ENCODE results near the gene TTC7B. TPM values are rescaled to one million over a fixed set of nuclear protein-coding genes. Genes with fewer than 3 reads are reported as not detected.

TTC7B gene
- total RNA-seq, 1 donor from 2014 or later: 6.1 TPM

DNA sequence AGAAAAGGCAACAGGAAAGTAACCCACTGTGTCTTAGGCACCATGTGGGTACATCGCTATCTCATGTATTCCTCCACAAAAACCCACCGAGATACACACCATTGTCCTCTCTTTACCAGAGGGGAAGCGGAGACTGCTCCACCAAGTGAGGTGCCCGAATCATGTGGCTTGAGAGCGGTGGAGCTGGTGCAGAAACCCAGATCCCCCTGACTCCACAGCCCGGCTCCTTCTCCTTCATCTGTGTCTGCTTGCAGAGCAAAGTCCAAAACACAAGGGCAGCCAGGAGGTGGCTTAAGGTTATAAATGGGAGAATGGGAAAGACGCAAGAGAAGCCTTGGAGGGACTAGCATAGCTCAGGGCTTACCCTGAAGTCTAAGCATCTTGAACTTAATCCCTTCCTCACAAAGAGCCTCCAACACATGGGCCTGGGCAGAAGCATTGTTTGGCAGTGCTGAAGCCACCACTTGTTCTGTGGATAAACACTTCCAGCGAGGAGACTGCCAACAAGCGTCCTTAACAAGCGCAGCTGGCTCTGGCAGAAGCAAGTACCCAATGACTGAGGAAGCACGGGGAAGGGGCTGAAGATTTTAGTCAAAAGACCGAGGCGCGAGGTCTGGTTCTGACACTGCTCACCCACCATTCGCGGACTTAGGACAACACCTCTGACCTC lies 83.0 kb downstream of the TTC7B start:
- H3K36me3 Mint-ChIP-seq (ENCODE audit: low read depth): no peaks in the 10 kb centered on the region
- H3K4me1 Mint-ChIP-seq (ENCODE audit: low read depth): no peaks in the 10 kb centered on the region
- H3K27me3 Mint-ChIP-seq (ENCODE audit: low read depth): peaks cover 2% of the 10 kb centered on the region
- no peak overlapping the region for H3K4me3 Mint-ChIP-seq (ENCODE audit: low read depth)
- H3K27ac Mint-ChIP-seq: no peak overlapping the region
- no peak for DNase-seq (ENCODE audit: low spot score)
- H3K9me3 Mint-ChIP-seq: no peaks in the 10 kb centered on the region
- intact Hi-C loops (cut with micrococcal nuclease): no loop called here

DNA sequence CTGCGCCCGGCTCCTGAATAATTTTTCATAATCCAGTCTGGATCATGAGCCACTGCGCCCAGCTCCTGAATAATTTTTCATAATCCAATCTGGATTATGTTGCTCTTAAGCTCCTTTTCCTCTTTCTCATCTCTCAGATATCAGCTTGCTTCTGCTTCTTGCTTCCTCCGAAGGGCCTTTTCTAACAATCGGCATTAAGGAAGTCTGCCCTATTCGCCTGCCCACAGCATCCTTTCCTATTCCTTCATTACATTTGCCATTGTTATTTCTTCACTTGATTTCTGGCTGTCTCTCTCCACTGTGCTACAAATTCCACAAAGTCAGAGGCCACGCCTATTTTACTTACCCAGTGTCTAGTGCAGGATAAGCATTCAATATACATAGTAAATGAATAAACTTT lies 83.5 kb downstream of the TTC7B start:
- no peaks in the 10 kb centered on the region for H3K36me3 Mint-ChIP-seq (ENCODE audit: low read depth)

DNA sequence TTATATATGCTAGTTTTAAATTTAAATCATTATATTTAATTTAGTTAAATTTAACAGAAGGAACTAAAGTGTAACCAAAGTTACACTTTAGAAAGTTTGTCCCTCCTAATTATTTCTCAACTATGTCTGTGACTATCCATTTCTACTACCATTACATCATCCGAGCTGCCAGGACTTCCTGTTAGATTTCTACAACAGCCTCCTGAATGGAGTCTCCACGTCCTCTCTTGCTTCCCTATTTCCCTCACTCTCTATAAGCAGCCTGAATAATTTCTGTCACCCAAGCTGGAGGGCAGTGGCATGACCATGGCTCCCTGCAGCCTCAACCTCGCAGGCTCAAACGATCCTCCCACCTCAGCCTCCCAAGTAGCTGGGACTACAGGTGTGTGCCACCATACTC lies 84.1 kb downstream of the TTC7B start:
- Mint-ChIP-seq H3K4me3 (ENCODE audit: low read depth) (no peak overlapping the region), H3K27ac (no peak overlapping the region), H3K36me3 (ENCODE audit: low read depth) (no peaks in the 10 kb centered on the region), H3K27me3 (ENCODE audit: low read depth) (peaks cover 2% of the 10 kb centered on the region), H3K9me3 (no peaks in the 10 kb centered on the region), H3K4me1 (ENCODE audit: low read depth) (no peaks in the 10 kb centered on the region)
- intact Hi-C loops (cut with micrococcal nuclease): no loop called here
- DNase-seq (ENCODE audit: low spot score): no peak

More for the DNA sequence above, 83.5 kb downstream of the TTC7B start:
- no peak overlapping the region for H3K4me3 Mint-ChIP-seq (ENCODE audit: low read depth)
- no peaks in the 10 kb centered on the region for H3K4me1 Mint-ChIP-seq (ENCODE audit: low read depth)
- H3K9me3 Mint-ChIP-seq: no peaks in the 10 kb centered on the region
- no peak overlapping the region for H3K27ac Mint-ChIP-seq
- no peak for DNase-seq (ENCODE audit: low spot score)
- intact Hi-C loops (cut with micrococcal nuclease): no loop called here
- H3K27me3 Mint-ChIP-seq (ENCODE audit: low read depth): peaks cover 2% of the 10 kb centered on the region

DNA sequence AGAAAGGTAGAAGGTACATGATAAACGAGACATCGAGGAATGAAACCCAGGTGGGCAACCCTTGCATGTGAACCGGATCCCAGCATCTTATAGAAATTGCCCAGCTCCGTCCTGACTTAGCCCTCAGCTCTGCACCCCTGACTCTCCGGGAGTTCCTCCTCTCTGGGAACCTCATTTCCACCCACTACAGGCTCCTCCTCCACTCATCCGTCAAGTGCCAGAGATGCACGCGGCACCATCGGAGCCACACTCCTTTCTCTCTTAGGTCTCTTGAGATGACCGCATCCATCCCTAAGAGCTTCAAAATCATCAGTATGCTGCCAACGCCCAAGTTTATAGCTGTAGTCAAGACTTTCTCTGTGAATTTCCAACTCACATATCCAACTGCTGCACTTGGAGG lies 84.7 kb downstream of the TTC7B start:
- Mint-ChIP-seq H3K27me3 (ENCODE audit: low read depth) (peaks cover 4% of the 10 kb centered on the region), H3K9me3 (no peaks in the 10 kb centered on the region), H3K27ac (no peak overlapping the region), H3K4me3 (ENCODE audit: low read depth) (no peak overlapping the region), H3K36me3 (ENCODE audit: low read depth) (no peaks in the 10 kb centered on the region), H3K4me1 (ENCODE audit: low read depth) (no peaks in the 10 kb centered on the region)
- DNase-seq (ENCODE audit: low spot score): no peak
- intact Hi-C loops (cut with micrococcal nuclease): no loop called here

DNA sequence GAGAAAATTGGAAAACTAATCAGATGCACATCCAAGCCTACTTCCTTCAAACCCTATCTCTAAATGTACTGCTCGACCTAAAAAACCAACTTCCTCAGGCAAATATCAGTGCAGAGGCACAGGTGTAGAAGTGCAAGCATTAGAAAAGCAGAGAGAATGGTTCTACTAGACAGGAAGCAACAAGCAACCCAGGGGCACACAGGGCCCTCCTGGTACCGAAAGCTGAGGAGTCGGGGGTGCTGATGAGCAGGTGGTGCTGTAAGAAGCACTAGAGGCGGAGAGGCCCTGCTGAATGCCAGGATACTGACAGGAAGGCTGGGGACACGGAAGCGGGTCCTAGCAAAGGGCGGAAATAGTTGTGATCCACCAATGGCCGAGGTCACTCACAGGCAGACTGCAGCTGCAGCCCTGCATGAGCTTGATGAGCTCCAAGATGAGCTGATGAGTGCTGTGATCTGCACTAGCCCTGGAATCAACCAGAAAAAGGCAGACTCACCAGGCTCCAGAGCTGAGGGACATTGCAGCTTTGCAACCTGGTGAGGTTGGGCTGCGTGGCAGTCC lies 85.9 kb downstream of the TTC7B start:
- H3K9me3 Mint-ChIP-seq: no peaks in the 10 kb centered on the region
- no peaks in the 10 kb centered on the region for H3K36me3 Mint-ChIP-seq (ENCODE audit: low read depth)
- no peak overlapping the region for H3K4me3 Mint-ChIP-seq (ENCODE audit: low read depth)
- H3K4me1 Mint-ChIP-seq (ENCODE audit: low read depth): no peaks in the 10 kb centered on the region
- intact Hi-C loops (cut with micrococcal nuclease): no loop called here
- no peak overlapping the region for H3K27ac Mint-ChIP-seq
- DNase-seq (ENCODE audit: low spot score): no peak
- peaks cover 4% of the 10 kb centered on the region for H3K27me3 Mint-ChIP-seq (ENCODE audit: low read depth)

DNA sequence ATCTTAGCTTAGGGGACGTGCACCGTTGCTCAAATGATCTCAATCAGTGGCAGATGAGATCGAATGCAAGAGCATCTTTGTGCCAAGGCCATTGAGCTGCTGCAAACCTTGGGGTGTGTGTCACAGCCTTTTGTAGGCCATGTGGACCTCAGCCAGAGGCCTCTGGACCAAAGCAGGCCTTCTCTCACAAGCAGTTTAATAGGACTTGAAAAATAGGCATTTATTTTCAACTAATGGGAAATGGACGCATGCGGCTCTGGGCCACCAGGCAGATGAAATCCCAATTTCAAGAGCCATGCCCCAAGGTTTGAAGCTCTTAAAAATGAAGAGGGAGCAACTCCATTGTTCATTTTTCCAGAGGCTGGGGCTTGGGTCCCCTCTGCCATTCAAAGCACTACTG lies 87.3 kb downstream of the TTC7B start:
- H3K36me3 Mint-ChIP-seq (ENCODE audit: low read depth): no peaks in the 10 kb centered on the region
- H3K27ac Mint-ChIP-seq: no peak overlapping the region
- H3K9me3 Mint-ChIP-seq: no peaks in the 10 kb centered on the region
- peaks cover 4% of the 10 kb centered on the region for H3K27me3 Mint-ChIP-seq (ENCODE audit: low read depth)
- no peak for DNase-seq (ENCODE audit: low spot score)
- intact Hi-C loops (cut with micrococcal nuclease): no loop called here
- H3K4me3 Mint-ChIP-seq (ENCODE audit: low read depth): no peak overlapping the region
- H3K4me1 Mint-ChIP-seq (ENCODE audit: low read depth): no peaks in the 10 kb centered on the region

DNA sequence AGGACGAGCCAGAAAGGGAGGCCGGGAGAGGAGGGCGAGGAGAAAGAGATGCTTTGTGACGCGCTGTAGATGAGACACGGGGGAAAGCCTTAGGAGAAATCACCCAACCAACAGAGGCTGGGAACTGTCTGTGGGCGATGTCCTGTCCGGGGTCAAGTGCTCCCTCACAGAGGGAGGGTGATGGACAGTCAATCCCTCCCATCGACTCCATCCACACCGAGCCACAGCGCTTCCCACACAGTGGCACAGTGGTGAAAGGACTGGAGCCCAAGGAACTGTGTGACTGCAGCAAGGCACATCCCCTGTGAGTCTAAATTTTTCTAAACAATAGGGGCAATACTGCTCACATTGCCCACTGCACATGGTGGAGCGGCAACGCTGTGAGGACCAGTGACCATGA lies 89.1 kb downstream of the TTC7B start:
- H3K27ac Mint-ChIP-seq: no peak overlapping the region

DNA sequence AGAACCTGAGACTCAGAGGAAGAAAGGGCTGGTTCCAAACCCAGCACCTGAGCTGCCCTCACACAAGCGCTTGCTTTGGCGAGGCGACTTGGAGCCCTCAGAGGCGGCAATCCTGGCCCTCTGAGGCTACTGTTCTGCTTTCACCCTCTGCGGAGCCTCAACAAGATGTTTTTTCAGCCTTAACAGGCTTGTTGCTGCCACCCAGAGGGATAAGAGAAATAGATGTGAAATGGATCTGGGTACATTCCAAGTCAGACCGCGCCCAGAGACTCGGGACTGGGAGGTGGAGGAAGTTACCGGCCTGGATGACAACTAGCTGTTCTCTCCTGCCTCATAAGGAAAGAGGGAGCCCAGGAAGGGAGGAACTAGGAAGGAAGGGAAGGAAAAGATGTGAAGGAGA lies 89.6 kb downstream of the TTC7B start:
- H3K4me3 Mint-ChIP-seq (ENCODE audit: low read depth): no peak overlapping the region
- H3K36me3 Mint-ChIP-seq (ENCODE audit: low read depth): no peaks in the 10 kb centered on the region
- intact Hi-C loops (cut with micrococcal nuclease): no loop called here
- H3K27ac Mint-ChIP-seq: no peak overlapping the region
- H3K27me3 Mint-ChIP-seq (ENCODE audit: low read depth): peaks cover 4% of the 10 kb centered on the region
- no peaks in the 10 kb centered on the region for H3K9me3 Mint-ChIP-seq
- DNase-seq (ENCODE audit: low spot score): no peak
- no peaks in the 10 kb centered on the region for H3K4me1 Mint-ChIP-seq (ENCODE audit: low read depth)

More for the DNA sequence above, 89.1 kb downstream of the TTC7B start:
- no peaks in the 10 kb centered on the region for H3K4me1 Mint-ChIP-seq (ENCODE audit: low read depth)
- intact Hi-C loops (cut with micrococcal nuclease): no loop called here
- H3K36me3 Mint-ChIP-seq (ENCODE audit: low read depth): no peaks in the 10 kb centered on the region
- H3K9me3 Mint-ChIP-seq: no peaks in the 10 kb centered on the region
- H3K27me3 Mint-ChIP-seq (ENCODE audit: low read depth): peaks cover 4% of the 10 kb centered on the region
- no peak overlapping the region for H3K4me3 Mint-ChIP-seq (ENCODE audit: low read depth)
- DNase-seq (ENCODE audit: low spot score): no peak

DNA sequence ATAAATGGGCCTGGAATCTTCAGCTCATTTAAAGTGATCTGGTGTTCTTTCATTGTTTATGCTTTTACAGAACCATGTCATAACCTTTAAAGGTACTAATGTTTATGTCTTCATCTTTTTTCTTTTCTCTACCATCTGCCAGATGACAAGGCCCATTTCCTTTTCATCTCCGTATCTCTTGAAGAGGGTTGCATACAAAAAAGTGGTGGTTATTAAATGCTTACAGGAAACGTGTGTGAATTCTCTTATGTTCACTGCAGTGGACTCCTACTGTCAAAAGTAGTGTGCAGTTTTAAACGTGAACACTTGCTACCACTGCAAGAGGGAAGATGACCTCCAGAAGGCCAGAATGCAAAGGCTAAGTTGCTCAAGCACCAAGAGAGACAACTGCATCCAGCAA lies 91.4 kb downstream of the TTC7B start:
- no peak overlapping the region for H3K27ac Mint-ChIP-seq
- H3K9me3 Mint-ChIP-seq: no peaks in the 10 kb centered on the region
- intact Hi-C loops (cut with micrococcal nuclease): no loop called here
- no peaks in the 10 kb centered on the region for H3K4me1 Mint-ChIP-seq (ENCODE audit: low read depth)
- no peaks in the 10 kb centered on the region for H3K36me3 Mint-ChIP-seq (ENCODE audit: low read depth)
- H3K27me3 Mint-ChIP-seq (ENCODE audit: low read depth): peaks cover 2% of the 10 kb centered on the region
- no peak for DNase-seq (ENCODE audit: low spot score)
- no peak overlapping the region for H3K4me3 Mint-ChIP-seq (ENCODE audit: low read depth)

DNA sequence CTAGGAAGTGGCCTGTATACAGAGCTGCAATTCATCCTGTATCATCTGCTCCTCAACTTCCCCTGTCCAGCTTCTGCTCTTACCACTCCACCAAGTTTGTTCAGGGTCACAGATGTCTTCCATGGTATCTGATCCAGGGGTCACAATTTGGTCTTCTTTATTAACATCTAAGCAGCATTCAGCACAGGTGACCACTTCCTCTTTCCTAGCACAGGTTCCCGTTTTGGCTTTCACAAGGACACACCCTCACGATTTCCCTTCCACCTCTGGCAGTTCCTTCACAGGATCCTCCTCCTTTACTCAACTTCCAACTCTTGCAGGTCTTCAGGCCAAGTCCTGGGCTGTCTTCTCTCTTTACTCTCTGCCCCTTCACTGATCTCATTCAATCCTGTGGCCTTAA lies 93.6 kb downstream of the TTC7B start:
- H3K9me3 Mint-ChIP-seq: no peaks in the 10 kb centered on the region
- no peaks in the 10 kb centered on the region for H3K4me1 Mint-ChIP-seq (ENCODE audit: low read depth)
- no peaks in the 10 kb centered on the region for H3K36me3 Mint-ChIP-seq (ENCODE audit: low read depth)
- DNase-seq (ENCODE audit: low spot score): no peak
- H3K27ac Mint-ChIP-seq: no peak overlapping the region
- peaks cover 2% of the 10 kb centered on the region for H3K27me3 Mint-ChIP-seq (ENCODE audit: low read depth)
- no peak overlapping the region for H3K4me3 Mint-ChIP-seq (ENCODE audit: low read depth)
- intact Hi-C loops (cut with micrococcal nuclease): no loop called here

DNA sequence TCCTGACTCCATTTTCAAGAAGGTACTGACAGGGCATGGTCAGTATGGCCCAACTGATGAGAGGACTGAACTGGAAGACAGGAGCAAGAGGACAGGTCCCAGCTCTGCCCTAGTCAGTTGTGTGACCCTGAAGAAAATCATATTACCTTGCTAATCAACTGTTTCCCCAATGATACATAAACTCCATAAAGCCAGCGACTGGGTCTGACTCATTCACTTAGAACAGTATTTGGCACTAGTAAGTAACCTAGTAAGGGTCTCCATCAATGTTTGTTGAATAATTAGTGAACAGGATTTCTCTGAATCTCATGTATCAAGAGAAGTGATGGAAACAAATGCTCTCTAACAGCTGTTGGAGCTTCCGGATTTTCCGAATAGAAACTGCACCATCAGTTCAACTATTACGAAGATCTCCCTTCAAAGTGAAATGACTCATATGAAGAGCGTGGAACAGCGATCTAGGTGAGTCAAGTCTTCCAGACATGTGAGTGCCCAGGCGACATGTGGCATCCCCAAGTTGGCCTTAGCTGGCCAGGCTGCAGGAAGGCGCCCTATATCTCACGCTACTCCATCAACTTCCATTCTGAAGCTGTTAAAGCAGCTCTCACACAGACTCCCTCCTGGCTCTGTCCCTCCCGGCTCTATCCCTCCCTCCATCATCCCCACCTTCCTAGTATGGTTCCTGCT lies 94.5 kb downstream of the TTC7B start:
- no peak for DNase-seq (ENCODE audit: low spot score)
- intact Hi-C loops (cut with micrococcal nuclease): no loop called here
- H3K9me3 Mint-ChIP-seq: no peaks in the 10 kb centered on the region

DNA sequence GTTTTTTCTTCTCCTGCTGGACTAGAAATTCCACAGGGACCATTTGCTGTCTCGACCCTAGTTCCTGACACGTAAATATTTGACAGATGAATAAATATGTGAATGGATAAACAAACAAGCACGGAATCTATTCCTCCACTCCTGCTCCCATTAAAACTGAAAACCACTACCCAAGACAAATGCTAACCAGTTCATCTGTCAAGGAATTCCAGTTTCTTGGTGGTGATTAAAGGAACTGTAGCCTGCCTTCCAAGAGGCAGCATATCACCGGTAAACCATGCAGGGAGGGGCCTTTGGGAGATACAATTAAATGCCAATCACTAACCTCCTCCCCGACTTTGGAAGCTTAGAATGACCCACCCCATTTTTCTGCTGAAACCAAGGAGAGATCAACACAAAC lies 95.4 kb downstream of the TTC7B start:
- no peaks in the 10 kb centered on the region for H3K27me3 Mint-ChIP-seq (ENCODE audit: low read depth)
- intact Hi-C loops (cut with micrococcal nuclease): no loop called here
- H3K36me3 Mint-ChIP-seq (ENCODE audit: low read depth): no peaks in the 10 kb centered on the region
- H3K27ac Mint-ChIP-seq: no peak overlapping the region
- H3K4me1 Mint-ChIP-seq (ENCODE audit: low read depth): no peaks in the 10 kb centered on the region
- no peaks in the 10 kb centered on the region for H3K9me3 Mint-ChIP-seq
- DNase-seq (ENCODE audit: low spot score): no peak
- H3K4me3 Mint-ChIP-seq (ENCODE audit: low read depth): no peak overlapping the region

More for the DNA sequence above, 94.5 kb downstream of the TTC7B start:
- no peak overlapping the region for H3K27ac Mint-ChIP-seq
- H3K27me3 Mint-ChIP-seq (ENCODE audit: low read depth): peaks cover under 1% of the 10 kb centered on the region
- no peak overlapping the region for H3K4me3 Mint-ChIP-seq (ENCODE audit: low read depth)
- no peaks in the 10 kb centered on the region for H3K36me3 Mint-ChIP-seq (ENCODE audit: low read depth)
- H3K4me1 Mint-ChIP-seq (ENCODE audit: low read depth): no peaks in the 10 kb centered on the region

DNA sequence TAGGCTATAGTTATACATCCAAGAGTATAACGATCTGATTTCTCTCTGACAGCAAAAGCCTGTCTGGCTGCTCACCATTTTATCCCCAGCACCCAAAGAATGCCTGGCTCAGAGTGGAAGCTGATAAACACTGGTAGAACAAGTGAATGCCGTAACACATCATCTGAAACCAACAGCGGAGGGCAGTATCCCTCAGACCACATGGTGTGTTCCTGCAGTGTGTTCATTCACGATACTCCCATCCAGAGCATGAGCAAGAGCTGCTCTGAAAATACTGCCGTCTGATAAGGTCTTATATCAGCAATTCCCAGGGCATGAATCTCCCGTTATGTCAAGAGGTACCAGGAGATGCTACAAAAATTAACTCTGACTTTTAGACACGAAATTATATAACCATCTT lies 95.9 kb downstream of the TTC7B start:
- H3K36me3 Mint-ChIP-seq (ENCODE audit: low read depth): no peaks in the 10 kb centered on the region
- no peak overlapping the region for H3K4me3 Mint-ChIP-seq (ENCODE audit: low read depth)
- intact Hi-C loops (cut with micrococcal nuclease): no loop called here
- H3K9me3 Mint-ChIP-seq: no peaks in the 10 kb centered on the region
- no peak for DNase-seq (ENCODE audit: low spot score)
- H3K4me1 Mint-ChIP-seq (ENCODE audit: low read depth): no peaks in the 10 kb centered on the region
- no peak overlapping the region for H3K27ac Mint-ChIP-seq
- no peaks in the 10 kb centered on the region for H3K27me3 Mint-ChIP-seq (ENCODE audit: low read depth)
